ENCODE measurements around the gene CCNG2.

The CCNG2 gene

GRCh38 chr4:77172336-77172735 lies 15.3 kb downstream of the CCNG2 start:
- DNase-seq (ENCODE audit: insufficient read length, low spot score) (no peak), FAIRE-seq (peak; percentile 52)
- no peak for TF ChIP-seq SPI1 (IDR thresholded peaks at IDR 0.05; ENCODE audit: low read depth, low read length)
- TF ChIP-seq POU2F2 (IDR thresholded peaks at IDR 0.05; ENCODE audit: low read depth, low read length) = no peak
- TF ChIP-seq POLR2A (IDR thresholded peaks at IDR 0.05; ENCODE audit: low read depth, low read length) = no peak
- no peak for TF ChIP-seq PAX5 (IDR thresholded peaks at IDR 0.05; ENCODE audit: insufficient read depth, low read length, severe bottlenecking)
- no peak for TF ChIP-seq TAF1 (IDR thresholded peaks at IDR 0.05; ENCODE audit: low read depth, low read length)
- TF ChIP-seq POLR2AphosphoS5 (IDR thresholded peaks at IDR 0.05; ENCODE audit: low read depth, low read length) = no peak

GRCh38 chr4:77174426-77174825 lies 17.4 kb downstream of the CCNG2 start:
- FAIRE-seq (no peak), DNase-seq (ENCODE audit: insufficient read length, low spot score) (no peak)
- no peak for TF ChIP-seq SPI1 (IDR thresholded peaks at IDR 0.05; ENCODE audit: low read depth, low read length)
- no peak for TF ChIP-seq POLR2AphosphoS5 (IDR thresholded peaks at IDR 0.05; ENCODE audit: low read depth, low read length)
- TF ChIP-seq POU2F2 (IDR thresholded peaks at IDR 0.05; ENCODE audit: low read depth, low read length) = no peak
- no peak for TF ChIP-seq POLR2A (IDR thresholded peaks at IDR 0.05; ENCODE audit: low read depth, low read length)
- TF ChIP-seq TAF1 (IDR thresholded peaks at IDR 0.05; ENCODE audit: low read depth, low read length) = no peak
- TF ChIP-seq PAX5 (IDR thresholded peaks at IDR 0.05; ENCODE audit: insufficient read depth, low read length, severe bottlenecking) = no peak

DNA sequence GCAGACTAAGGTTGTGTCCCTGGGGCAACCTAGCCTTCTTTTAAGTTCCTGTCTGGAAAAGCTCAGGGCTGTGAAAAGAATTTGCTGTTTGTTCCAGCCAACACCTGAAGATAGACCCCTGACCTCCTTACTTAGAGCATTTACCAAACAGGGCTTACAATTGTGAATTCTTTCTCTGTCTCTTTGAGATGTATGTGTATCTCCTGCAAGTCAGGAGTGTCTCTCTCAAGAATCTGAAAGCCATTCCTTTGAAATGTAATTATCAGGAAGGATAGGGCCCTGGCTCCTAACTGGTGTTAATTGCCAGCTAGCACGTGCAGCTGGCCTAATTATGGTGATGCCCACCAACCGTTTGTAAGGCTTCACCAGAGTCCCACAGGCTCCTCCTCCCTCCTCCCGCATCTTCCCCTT lies 18.2 kb downstream of the CCNG2 start:
- FAIRE-seq (no peak), DNase-seq (ENCODE audit: insufficient read length, low spot score) (no peak)
- TF ChIP-seq PAX5 (IDR thresholded peaks at IDR 0.05; ENCODE audit: insufficient read depth, low read length, severe bottlenecking) (no peak), SPI1 (IDR thresholded peaks at IDR 0.05; ENCODE audit: low read depth, low read length) (no peak), POU2F2 (IDR thresholded peaks at IDR 0.05; ENCODE audit: low read depth, low read length) (no peak), TAF1 (IDR thresholded peaks at IDR 0.05; ENCODE audit: low read depth, low read length) (no peak), POLR2A (IDR thresholded peaks at IDR 0.05; ENCODE audit: low read depth, low read length) (no peak), POLR2AphosphoS5 (IDR thresholded peaks at IDR 0.05; ENCODE audit: low read depth, low read length) (no peak)

DNA sequence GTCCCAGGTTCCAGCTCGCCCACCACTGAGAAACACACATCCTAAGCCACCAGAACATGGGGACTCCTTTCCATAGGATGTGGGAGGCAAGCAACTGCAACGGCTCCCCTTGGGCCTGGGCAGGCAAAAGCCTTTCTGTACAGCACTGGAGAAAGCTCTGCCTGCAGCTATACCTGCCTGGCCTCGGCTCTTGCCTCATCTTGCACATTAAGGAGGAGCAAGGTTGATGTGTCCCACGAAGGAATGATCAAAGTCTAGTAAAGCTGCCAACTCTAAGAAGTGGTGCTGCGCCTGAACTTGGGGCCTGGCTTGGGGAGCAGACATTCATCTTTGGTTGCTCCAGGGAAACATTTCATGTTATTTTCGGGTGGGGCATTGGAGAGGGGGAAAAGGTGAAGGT lies 19.6 kb downstream of the CCNG2 start:
- no peak for DNase-seq (ENCODE audit: insufficient read length, low spot score)
- FAIRE-seq = no peak
- TF ChIP-seq SPI1 (IDR thresholded peaks at IDR 0.05; ENCODE audit: low read depth, low read length) (no peak), POU2F2 (IDR thresholded peaks at IDR 0.05; ENCODE audit: low read depth, low read length) (no peak), TAF1 (IDR thresholded peaks at IDR 0.05; ENCODE audit: low read depth, low read length) (no peak), PAX5 (IDR thresholded peaks at IDR 0.05; ENCODE audit: insufficient read depth, low read length, severe bottlenecking) (no peak), POLR2A (IDR thresholded peaks at IDR 0.05; ENCODE audit: low read depth, low read length) (no peak), POLR2AphosphoS5 (IDR thresholded peaks at IDR 0.05; ENCODE audit: low read depth, low read length) (no peak)

DNA sequence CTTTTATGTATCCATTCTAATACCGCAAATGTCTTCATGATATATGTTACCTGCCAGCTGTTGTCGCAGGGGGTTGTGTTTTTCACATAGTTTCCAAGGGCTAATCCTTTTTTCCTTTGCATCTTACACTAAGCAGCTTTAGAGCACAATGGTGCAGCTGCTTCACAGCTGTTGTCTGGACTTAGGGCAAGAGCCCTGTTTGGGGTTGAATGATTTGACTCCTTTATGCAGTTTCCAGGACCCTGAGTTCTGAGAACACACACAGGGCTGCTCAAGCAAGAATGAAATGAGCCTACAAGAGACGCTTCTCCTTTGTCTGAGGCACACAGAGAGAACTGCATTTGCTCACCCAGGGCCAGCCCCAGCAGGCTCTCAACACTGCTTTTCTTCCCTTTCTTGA lies 20.2 kb downstream of the CCNG2 start:
- FAIRE-seq = no peak
- TF ChIP-seq SPI1 (IDR thresholded peaks at IDR 0.05; ENCODE audit: low read depth, low read length) (no peak), PAX5 (IDR thresholded peaks at IDR 0.05; ENCODE audit: insufficient read depth, low read length, severe bottlenecking) (no peak), POLR2AphosphoS5 (IDR thresholded peaks at IDR 0.05; ENCODE audit: low read depth, low read length) (no peak), POLR2A (IDR thresholded peaks at IDR 0.05; ENCODE audit: low read depth, low read length) (no peak), TAF1 (IDR thresholded peaks at IDR 0.05; ENCODE audit: low read depth, low read length) (no peak), POU2F2 (IDR thresholded peaks at IDR 0.05; ENCODE audit: low read depth, low read length) (no peak)
- no peak for DNase-seq (ENCODE audit: insufficient read length, low spot score)

- FAIRE-seq (no peak), DNase-seq (ENCODE audit: insufficient read length, low spot score) (no peak)
- no peak for TF ChIP-seq SPI1 (IDR thresholded peaks at IDR 0.05; ENCODE audit: low read depth, low read length)
- TF ChIP-seq PAX5 (IDR thresholded peaks at IDR 0.05; ENCODE audit: insufficient read depth, low read length, severe bottlenecking) = no peak
- no peak for TF ChIP-seq POU2F2 (IDR thresholded peaks at IDR 0.05; ENCODE audit: low read depth, low read length)
- TF ChIP-seq TAF1 (IDR thresholded peaks at IDR 0.05; ENCODE audit: low read depth, low read length) = no peak
Observed at GRCh38 chr4:77178560-77178959, 21.6 kb downstream of the CCNG2 start.

DNA sequence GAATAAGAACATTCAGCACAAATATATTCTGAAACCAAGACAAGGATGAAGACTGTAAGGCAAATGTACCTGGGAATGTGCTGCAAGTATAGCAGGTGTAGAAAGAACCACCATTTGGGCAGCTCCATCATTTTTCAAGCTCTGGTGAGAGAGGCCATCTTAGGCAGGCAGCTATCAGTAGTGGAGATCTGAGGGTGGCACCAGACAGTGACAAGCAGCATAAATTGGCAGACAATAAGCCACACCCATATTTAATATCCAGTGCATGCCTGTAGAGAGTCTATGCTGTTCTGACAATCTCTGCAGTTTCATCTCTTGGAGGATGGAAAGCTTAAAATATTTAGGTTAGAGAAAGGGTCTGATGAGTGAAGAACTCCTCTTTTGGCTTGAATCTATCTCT lies 22.5 kb downstream of the CCNG2 start:
- FAIRE-seq (no peak), DNase-seq (ENCODE audit: insufficient read length, low spot score) (no peak)
- TF ChIP-seq TAF1 (IDR thresholded peaks at IDR 0.05; ENCODE audit: low read depth, low read length) (no peak), POLR2AphosphoS5 (IDR thresholded peaks at IDR 0.05; ENCODE audit: low read depth, low read length) (no peak), PAX5 (IDR thresholded peaks at IDR 0.05; ENCODE audit: insufficient read depth, low read length, severe bottlenecking) (no peak), SPI1 (IDR thresholded peaks at IDR 0.05; ENCODE audit: low read depth, low read length) (no peak), POU2F2 (IDR thresholded peaks at IDR 0.05; ENCODE audit: low read depth, low read length) (no peak), POLR2A (IDR thresholded peaks at IDR 0.05; ENCODE audit: low read depth, low read length) (no peak)

DNA sequence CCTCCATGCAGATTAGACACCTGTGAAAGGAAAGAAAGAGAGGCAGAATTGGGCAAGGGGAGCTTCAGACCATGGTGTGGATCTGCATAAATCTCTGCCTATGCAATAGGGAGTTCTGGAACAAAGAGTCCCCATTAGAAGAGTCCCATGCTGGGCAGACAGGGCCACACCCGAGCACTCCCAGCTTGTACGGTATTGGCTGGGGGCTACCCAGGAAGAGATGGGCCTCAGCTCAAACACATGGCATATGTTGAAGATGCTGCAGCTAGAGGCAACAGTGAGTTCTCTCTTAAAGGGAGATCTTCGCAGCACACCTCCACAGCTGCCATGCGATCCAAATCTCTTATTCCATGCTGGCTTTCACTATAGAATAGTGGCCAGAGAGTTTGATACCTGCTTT lies 24.7 kb downstream of the CCNG2 start:
- DNase-seq (ENCODE audit: insufficient read length, low spot score) = no peak

DNA sequence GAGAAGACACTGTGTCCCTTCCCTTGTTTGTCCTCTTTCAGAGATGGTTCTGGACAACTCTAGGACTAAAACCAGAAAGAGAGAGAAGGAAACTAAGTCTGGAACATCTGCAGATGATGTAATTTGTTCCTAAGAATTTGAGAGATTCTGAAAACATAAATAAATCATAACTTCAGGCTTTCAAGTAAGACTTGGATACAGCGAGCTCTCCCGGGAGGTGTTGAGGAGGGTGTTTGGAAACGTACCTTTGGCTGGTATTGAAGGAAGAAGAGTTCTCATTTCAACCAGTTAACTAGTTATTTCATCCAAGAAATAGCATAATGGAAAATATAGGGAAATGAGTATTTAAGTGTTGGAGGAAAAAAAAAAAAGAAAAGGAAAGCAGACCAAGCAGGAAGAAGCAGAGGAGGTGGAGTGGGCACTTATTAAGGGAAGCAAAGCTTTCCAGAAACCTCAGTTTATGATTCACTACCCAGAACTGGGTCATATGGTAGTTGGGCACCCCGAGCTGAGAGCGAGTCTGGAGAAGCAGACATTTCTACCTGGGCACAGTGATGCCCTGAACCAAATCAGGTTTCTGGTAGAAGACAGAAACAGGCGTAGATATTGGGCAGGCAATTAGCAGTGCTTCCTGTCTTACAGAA lies 26.9 kb downstream of the CCNG2 start:
- no peak for TF ChIP-seq SPI1 (IDR thresholded peaks at IDR 0.05; ENCODE audit: low read depth, low read length)
- no peak for TF ChIP-seq PAX5 (IDR thresholded peaks at IDR 0.05; ENCODE audit: insufficient read depth, low read length, severe bottlenecking)
- no peak for TF ChIP-seq TAF1 (IDR thresholded peaks at IDR 0.05; ENCODE audit: low read depth, low read length)
- no peak for TF ChIP-seq POLR2A (IDR thresholded peaks at IDR 0.05; ENCODE audit: low read depth, low read length)
- DNase-seq (ENCODE audit: insufficient read length, low spot score) (no peak), FAIRE-seq (no peak)

More for the DNA sequence above, 24.7 kb downstream of the CCNG2 start:
- TF ChIP-seq SPI1 (IDR thresholded peaks at IDR 0.05; ENCODE audit: low read depth, low read length) = no peak
- no peak for FAIRE-seq

DNA sequence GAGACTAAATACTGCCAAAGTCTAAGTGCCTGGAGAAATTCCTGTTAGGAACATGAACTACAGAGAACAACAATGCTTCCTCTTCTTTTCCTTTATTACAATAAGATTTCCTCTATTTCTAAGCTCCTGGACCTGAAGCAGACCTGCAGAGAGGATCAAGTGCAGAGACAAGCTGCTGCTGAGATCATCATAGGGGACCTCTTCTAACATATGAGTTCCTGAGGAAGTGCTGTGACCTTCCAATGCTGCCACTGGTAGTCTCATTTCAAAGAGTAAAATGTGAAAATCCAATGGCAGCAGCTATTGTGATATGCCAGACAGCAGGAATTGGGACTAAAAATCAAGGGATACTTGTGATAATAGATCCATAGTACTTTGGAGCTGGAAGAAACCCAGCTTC lies 28.0 kb downstream of the CCNG2 start:
- no peak for FAIRE-seq
- TF ChIP-seq TAF1 (IDR thresholded peaks at IDR 0.05; ENCODE audit: low read depth, low read length) (no peak), SPI1 (IDR thresholded peaks at IDR 0.05; ENCODE audit: low read depth, low read length) (no peak), POLR2AphosphoS5 (IDR thresholded peaks at IDR 0.05; ENCODE audit: low read depth, low read length) (no peak), PAX5 (IDR thresholded peaks at IDR 0.05; ENCODE audit: insufficient read depth, low read length, severe bottlenecking) (no peak), POU2F2 (IDR thresholded peaks at IDR 0.05; ENCODE audit: low read depth, low read length) (no peak), POLR2A (IDR thresholded peaks at IDR 0.05; ENCODE audit: low read depth, low read length) (no peak)
- no peak for DNase-seq (ENCODE audit: insufficient read length, low spot score)

Measured in GM12891 (cell line).